Naive thymus-derived CD8-positive, alpha-beta T cell (primary cell): ENCODE measurements around the gene EXD1. TPM values are rescaled to one million over a fixed set of nuclear protein-coding genes. Genes with fewer than 3 reads are reported as not detected.
"Not testable (repeated sequence)": the region's sequence is repeated elsewhere in the genome, so short reads cannot be mapped to it uniquely, and the experiment has no call there.

Experiments used
- ATAC-seq, 2 donors: fragments of 150-1000 bp; cut with Tn5 transposase in 1 of 2; sonication (Bioruptor Pico), chemical (Tn5 transposase) in 1 of 2; 1 replicate in 1 of 2; 2 replicates in 1 of 2; pipeline ENCODE4 v1.10.0; 2021; ENCODE audit warnings: mild to moderate bottlenecking in 2 of 2, moderate library complexity in 2 of 2
- POLR2A ChIA-PET: fragments of 350-600 bp; sonication (Branson Sonifier 250); formaldehyde crosslinking; loops from one replicate; lab custom pipeline; 2021; ENCODE audit warnings: antibody characterized with exemption; lab: Charles Lee
- DNase-seq, 10 donors: peaks; one replicate each; pipeline versions ENCODE4 v3.0.0 to v3.0.0-alpha.2; 2020 to 2022
- H3K27ac Mint-ChIP-seq, 10 donors: one replicate each; pipeline ENCODE4 v1.8.0; 2020 to 2022; ENCODE audit warnings: mild to moderate bottlenecking in 10 of 10, mixed read lengths in 10 of 10, moderate library complexity in 4 of 10, inconsistent platforms in 1 of 10
- H3K27me3 Mint-ChIP-seq, 5 donors: one replicate each; pipeline ENCODE4 v1.8.0; 2021 to 2022; ENCODE audit warnings: mixed read lengths in 5 of 5
- H3K36me3 Mint-ChIP-seq, 3 donors: one replicate each; pipeline ENCODE4 v1.8.0; 2020 to 2022; ENCODE audit warnings: mixed read lengths in 3 of 3, mild to moderate bottlenecking in 2 of 3, inconsistent platforms in 1 of 3
- H3K4me1 Mint-ChIP-seq, 4 donors: one replicate each; pipeline ENCODE4 v1.8.0; 2021 to 2022; ENCODE audit warnings: mixed read lengths in 4 of 4
- H3K4me3 Mint-ChIP-seq, 10 donors: one replicate each; pipeline ENCODE4 v1.8.0; 2020 to 2022; ENCODE audit warnings: mild to moderate bottlenecking in 10 of 10, mixed read lengths in 10 of 10, moderate library complexity in 6 of 10, inconsistent platforms in 1 of 10
- H3K9me3 Mint-ChIP-seq, 9 donors: one replicate each; pipeline ENCODE4 v1.8.0; 2020 to 2022; ENCODE audit warnings: mixed read lengths in 9 of 9, mild to moderate bottlenecking in 3 of 9, inconsistent platforms in 1 of 9, moderate library complexity in 1 of 9
- polyA plus RNA-seq, 3 donors: library from polyadenylated mRNA; unstranded; fragments of 300-500 nt; fragmentation: Illumina TruSeq; gene quantifications; one replicate each; pipeline ENCODE4 v1.2.3, GENCODE V29; 2021
- total RNA-seq, 8 experiments: library from RNA in 2 of 8; stranded (reverse) in 2 of 8; gene quantifications; one replicate each; pipeline ENCODE4 v1.2.3 and lab custom pipeline; 2021 to 2026

Gene EXD1, protein sequence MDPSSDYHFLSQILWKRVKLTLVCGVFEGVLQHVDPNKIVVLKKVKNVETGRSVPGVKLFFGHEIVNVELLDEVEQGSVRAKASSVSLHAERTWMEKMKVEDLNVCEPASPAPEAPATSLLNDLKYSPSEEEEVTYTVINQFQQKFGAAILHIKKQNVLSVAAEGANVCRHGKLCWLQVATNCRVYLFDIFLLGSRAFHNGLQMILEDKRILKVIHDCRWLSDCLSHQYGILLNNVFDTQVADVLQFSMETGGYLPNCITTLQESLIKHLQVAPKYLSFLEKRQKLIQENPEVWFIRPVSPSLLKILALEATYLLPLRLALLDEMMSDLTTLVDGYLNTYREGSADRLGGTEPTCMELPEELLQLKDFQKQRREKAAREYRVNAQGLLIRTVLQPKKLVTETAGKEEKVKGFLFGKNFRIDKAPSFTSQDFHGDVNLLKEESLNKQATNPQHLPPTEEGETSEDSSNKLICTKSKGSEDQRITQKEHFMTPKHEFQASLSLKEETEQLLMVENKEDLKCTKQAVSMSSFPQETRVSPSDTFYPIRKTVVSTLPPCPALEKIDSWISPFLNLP
- not detected for total RNA-seq
- not detected for polyA plus RNA-seq
- total RNA-seq (lab: John Stamatoyannopoulos, UW): 0 to 0.08 (median 0) reads per million in 6 experiments

DNA sequence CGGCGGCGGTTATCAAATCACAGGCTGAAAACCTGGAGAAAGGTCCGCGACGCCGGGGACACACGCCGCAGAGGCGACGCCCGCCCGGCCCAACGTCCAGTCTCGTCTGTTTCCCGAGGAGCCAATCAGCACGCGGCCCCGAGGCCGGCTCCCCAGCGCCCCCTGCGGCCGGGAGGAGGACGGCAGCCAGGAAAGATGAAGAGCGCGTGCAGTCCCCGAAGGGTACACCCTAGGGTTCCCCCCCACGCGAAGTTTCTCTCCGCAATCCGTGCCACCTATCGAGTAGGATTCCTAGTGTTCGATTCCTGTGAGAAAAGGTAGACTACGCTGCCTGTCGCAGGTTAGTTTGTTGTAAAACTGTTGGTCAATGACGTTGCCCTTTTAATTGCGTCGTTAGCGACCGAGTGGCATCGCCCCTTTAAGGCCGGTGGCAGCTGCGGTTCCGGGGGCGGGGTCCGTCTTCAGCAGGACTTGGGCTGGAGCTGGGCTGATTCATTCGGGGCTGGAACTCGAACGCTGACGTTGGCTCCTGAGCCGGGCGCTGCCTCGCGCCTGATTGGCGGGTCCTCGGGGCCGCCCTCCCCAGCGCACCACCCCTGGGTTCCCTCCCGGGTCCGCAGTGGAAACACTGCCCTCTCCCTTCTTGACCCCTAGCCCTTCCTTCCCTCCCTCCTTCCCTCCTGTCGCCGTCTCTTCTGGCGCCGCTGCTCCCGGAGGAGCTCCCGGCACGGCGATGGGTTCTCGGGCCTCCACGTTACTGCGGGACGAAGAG, at the start of gene EXD1, which contains the start of gene CHP1:
TSS of gene EXD1 (minus strand) at position 108 of the 772 bp plus-strand sequence. CDS start 4,182 bp downstream, outside the sequence.
TSS of gene CHP1 (plus strand) at position 619 of the 772 bp plus-strand sequence. CDS start at position 734, 115 bp downstream.
- peak; percentile 80 to 97 (median 91) for DNase-seq
- Mint-ChIP-seq H3K36me3 (no peaks in the 10 kb centered on the region), H3K27me3 (peaks cover 0 to 2% (median 0%) of the 10 kb centered on the region in 5 donors), H3K27ac (peak within 1 kb of the TSS; percentile 77 to 95 (median 93)), H3K4me1 (peaks cover 15 to 37% (median 29%) of the 10 kb centered on the region in 4 donors), H3K9me3 (no peaks in the 10 kb centered on the region), H3K4me3 (peak within 1 kb of the TSS; percentile 88 to 94 (median 92))
- POLR2A ChIA-PET: interaction anchor here (0.6 to 1.5 kb wide), 9 partner anchors 12 to 1122 kb away, joined by 3 to 11 read pairs (median 4); partner anchors contain the start of genes BMF, INO80, NUSAP1 and OIP5
- ATAC-seq: peak; percentile 92 to 96

DNA sequence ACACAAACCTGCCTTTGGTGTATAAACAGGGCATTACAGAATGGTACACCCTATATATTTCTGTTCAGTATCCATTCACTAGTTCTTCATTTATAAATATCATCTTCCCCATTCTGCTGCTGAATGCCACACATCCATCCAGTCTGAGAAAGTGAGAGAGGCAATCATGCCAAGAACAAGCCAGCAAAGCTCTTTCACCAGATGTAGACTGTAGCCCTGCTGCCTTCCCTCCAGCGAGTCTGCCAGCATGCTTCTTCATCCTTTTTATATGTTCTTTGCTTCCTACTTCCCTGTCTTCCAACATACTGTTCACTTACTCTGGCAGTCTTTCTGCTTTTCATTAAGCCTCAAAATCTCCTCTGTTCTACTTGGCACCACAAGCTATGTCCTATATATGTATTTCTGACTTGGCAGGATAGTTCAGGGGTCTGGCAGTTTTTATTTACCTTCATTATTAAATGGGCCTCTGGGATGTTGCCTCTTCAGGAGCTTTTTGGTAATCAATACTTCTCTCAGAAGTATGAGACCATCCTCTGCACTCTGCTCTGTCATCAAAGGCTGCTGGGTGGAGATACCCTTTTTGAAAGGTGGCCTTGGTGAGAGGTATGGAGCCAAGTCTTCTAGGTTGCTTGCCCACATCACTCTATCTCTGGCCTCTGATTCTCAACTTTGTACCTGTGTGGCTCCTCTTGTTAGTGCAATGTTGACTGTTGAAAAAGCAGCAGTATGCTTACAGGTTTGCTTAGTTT, 49.2 kb upstream of the EXD1 start:
- peaks cover 0 to 2% (median 0%) of the 10 kb centered on the region in 5 donors for H3K27me3 Mint-ChIP-seq
- no peak overlapping the region for H3K4me3 Mint-ChIP-seq

DNA sequence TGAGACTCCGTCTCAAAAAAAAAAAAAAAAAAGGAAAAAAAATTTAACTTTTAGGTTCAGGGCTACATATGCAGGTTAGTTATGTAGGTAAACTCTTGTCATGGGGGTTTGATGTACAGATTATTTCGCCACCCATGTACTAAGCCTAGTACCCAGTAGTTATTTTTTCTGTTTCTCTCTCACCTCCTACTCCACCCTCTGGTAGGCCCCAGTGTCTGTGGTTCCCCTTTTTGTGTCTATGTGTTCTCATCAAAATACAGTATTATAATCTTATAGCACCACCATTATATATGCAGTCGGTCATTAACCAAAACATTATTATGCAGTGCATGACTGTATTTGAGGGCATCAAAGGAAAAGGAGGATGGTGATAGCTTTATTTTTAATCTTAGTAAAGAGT, 47.8 kb upstream of the EXD1 start:
- POLR2A ChIA-PET: interaction anchor here (0.7 kb wide), 1 partner anchor 226 kb away, joined by 4 read pairs; no protein-coding TSS in a partner anchor
- no peaks in the 10 kb centered on the region for H3K9me3 Mint-ChIP-seq
- no peaks in the 10 kb centered on the region for H3K27me3 Mint-ChIP-seq
- H3K4me3 Mint-ChIP-seq: no peak overlapping the region
- peaks cover 0 to 10% (median 8%) of the 10 kb centered on the region in 4 donors for H3K4me1 Mint-ChIP-seq
- ATAC-seq: no peak
- peaks cover 0 to 28% (median 0%) of the 10 kb centered on the region in 3 donors for H3K36me3 Mint-ChIP-seq
- DNase-seq: no peak
- H3K27ac Mint-ChIP-seq: no peak overlapping the region

More for the DNA sequence above, 49.2 kb upstream of the EXD1 start:
- Mint-ChIP-seq H3K9me3 (no peaks in the 10 kb centered on the region), H3K27ac (peak overlapping the region in 4 of 10 donors; percentile 0 to 40 (median 9)), H3K4me1 (peaks cover 5 to 18% (median 13%) of the 10 kb centered on the region in 4 donors), H3K36me3 (peaks cover 0 to 21% (median 3%) of the 10 kb centered on the region in 3 donors)
- DNase-seq (no peak), ATAC-seq (no peak)
- POLR2A ChIA-PET: interaction anchor here (0.9 kb wide), 1 partner anchor 46 kb away, joined by 3 read pairs; no protein-coding TSS in a partner anchor

DNA sequence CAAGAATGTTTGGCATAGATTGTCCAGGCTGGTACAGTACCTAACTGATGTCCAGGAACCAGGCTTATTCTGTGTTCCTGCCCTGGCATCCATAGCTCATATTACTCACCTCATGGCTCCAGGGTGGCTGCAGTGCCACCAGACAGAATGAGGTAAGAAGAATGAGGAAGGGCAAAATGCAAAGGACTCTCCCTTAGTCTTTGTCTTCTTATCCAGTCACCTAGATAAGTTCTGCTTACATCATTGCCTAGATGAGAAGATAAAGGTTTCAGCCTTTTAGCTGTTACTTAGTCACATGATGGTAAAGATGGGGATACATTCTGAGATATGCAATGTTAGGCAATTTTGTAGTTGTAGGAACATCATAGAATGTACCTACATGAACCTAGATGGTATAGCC, 46.3 kb upstream of the EXD1 start:
- H3K36me3 Mint-ChIP-seq: peaks cover 0 to 33% (median 0%) of the 10 kb centered on the region in 3 donors
- H3K27ac Mint-ChIP-seq: peak overlapping the region in 2 of 10 donors; percentile 24 to 40
- no peaks in the 10 kb centered on the region for H3K27me3 Mint-ChIP-seq
- no peaks in the 10 kb centered on the region for H3K4me1 Mint-ChIP-seq
- no peak for DNase-seq
- POLR2A ChIA-PET: interaction anchor here (0.6 to 0.7 kb wide), 4 partner anchors 8 to 1181 kb away, joined by 3 to 6 read pairs (median 5); no protein-coding TSS in a partner anchor
- no peak for ATAC-seq
- H3K4me3 Mint-ChIP-seq: no peak overlapping the region
- no peaks in the 10 kb centered on the region for H3K9me3 Mint-ChIP-seq

DNA sequence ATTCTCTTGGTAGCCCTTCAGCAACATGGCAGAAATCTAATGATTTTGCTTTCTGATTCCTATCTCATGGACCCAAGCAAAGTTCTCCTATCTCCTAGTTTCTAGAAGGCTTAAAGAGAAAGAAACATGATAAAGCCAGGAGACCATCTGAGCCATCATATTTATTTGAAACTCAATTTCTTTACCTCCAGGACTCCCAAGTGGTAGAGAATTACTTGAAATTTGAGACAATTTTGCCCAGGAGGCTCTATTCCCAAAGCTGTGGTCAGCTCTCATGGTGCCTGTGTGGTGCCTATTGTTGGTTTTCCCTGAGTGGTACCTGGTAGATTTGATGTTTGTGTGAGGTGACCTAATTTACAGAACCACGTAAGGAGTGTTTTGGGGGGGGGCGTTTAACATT, 39.3 kb upstream of the EXD1 start:
- ATAC-seq (no peak), DNase-seq (no peak)
- Mint-ChIP-seq H3K9me3 (no peaks in the 10 kb centered on the region), H3K4me1 (peaks cover 0 to 2% (median 0%) of the 10 kb centered on the region in 4 donors), H3K4me3 (no peak overlapping the region), H3K27ac (no peak overlapping the region), H3K27me3 (no peaks in the 10 kb centered on the region), H3K36me3 (peaks cover 0 to 48% (median 9%) of the 10 kb centered on the region in 3 donors)
- POLR2A ChIA-PET: no interaction called here

DNA sequence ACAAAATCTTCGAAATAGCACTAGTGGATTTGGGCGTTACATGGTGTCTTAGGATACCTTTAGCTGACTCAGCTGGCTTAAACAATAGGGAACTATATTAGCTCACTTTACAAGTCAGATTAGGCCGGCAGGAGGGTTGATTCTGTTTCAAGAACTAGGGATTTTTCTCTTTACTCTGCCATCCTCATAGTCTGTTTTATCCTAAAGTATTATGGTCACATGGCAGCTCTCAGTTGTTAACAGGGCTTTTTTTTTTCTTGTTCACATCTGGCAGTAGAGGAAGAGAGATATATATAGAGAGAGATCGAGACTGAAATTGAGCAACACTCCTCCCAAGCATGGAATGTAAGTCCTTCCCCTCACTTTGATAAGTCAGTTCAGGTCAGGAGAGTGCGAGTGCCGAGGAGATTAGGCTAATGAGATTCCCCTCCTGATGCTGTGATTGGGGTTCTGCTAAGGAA, 33.4 kb upstream of the EXD1 start:
- DNase-seq: no peak
- Mint-ChIP-seq H3K4me1 (peaks cover 0 to 11% (median under 1%) of the 10 kb centered on the region in 4 donors), H3K4me3 (no peak overlapping the region), H3K27ac (no peak overlapping the region), H3K36me3 (peaks cover 0 to 53% (median 6%) of the 10 kb centered on the region in 3 donors), H3K27me3 (no peaks in the 10 kb centered on the region), H3K9me3 (no peaks in the 10 kb centered on the region)
- ATAC-seq: no peak
- POLR2A ChIA-PET: interaction anchor here (0.5 kb wide), 1 partner anchor 77 kb away, joined by 4 read pairs; no protein-coding TSS in a partner anchor

DNA sequence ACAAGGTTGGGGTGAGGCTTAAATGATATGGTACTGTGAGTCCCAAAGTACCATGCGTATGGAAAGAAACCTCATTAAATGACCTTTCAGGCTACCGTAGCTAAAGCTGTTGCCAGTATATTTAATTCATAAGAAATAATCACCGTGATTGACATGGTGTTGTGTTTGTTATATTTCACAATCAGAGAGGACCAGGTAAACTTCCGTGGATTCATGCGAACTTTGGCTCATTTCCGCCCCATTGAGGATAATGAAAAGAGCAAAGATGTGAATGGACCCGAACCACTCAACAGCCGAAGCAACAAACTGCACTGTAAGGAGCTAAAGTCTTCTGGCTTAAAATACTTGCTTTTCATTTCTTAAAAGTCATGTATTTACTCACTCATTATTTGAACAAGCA, 32.0 kb upstream of the EXD1 start:
- ATAC-seq (no peak), DNase-seq (no peak)
- Mint-ChIP-seq H3K9me3 (no peaks in the 10 kb centered on the region), H3K27ac (no peak overlapping the region), H3K4me3 (no peak overlapping the region), H3K27me3 (no peaks in the 10 kb centered on the region), H3K4me1 (peaks cover 0 to 15% (median under 1%) of the 10 kb centered on the region in 4 donors), H3K36me3 (peaks cover 0 to 55% (median 6%) of the 10 kb centered on the region in 3 donors)
- POLR2A ChIA-PET: interaction anchor here (0.6 kb wide), 1 partner anchor 572 kb away, joined by 3 read pairs; no protein-coding TSS in a partner anchor

DNA sequence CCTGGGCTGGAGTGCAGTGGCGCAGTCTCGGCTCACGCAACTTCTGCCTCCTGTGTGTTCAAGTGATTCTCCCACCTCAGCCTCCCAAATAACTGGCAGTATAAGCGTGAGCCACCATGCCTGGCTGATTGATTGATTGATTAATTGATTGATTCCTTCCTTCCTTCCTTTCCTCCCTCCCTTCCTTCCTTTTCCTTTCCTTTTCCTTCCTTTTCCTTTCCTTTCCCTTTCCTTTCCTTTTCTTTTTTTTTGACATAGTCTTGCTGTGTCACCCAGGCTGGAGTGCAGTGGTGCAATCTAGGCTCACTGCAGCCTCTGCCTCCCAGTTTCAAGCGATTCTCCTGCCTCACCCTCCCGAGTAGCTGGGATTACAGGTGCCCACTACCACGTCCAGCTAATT, 30.4 kb upstream of the EXD1 start:
- Mint-ChIP-seq H3K27ac (peak overlapping the region in 2 of 10 donors; percentile 10 to 49), H3K36me3 (peaks cover 0 to 60% (median 2%) of the 10 kb centered on the region in 3 donors), H3K4me1 (peaks cover 0 to 15% (median 0%) of the 10 kb centered on the region in 4 donors)
- H3K27me3 Mint-ChIP-seq, POLR2A ChIA-PET, ATAC-seq, H3K9me3 Mint-ChIP-seq, H3K4me3 Mint-ChIP-seq, DNase-seq: not testable (repeated sequence)

DNA sequence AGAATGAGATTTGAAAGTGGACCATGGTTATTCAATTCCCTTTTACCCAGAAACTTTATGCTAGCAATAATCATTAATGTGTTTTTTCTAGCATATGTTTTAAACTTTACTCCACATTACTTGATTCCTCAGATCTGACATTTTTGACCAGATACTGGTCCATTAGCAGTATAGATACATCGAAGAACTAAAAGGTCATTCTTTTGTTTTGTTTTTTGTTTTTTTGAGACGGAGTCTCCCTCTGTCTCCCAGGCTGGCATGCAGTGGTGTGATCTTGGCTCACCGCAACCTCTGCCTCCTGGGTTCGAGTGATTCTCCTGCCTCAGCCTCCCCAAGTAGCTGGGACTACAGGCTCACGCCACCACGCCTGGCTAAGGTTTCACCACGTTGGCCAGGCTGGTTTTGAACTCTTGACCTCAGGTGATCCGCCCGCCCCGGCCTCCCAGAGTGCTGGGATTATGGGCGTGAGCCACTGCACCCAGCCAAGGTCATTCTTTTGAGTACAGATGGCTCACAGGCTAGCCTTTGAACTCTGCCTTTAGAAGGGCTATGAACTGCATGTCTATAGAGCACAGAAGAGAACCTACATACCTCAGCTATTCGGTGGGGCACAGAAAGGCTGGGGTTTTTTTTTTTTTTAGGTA, 29.1 kb upstream of the EXD1 start:
- H3K4me1 Mint-ChIP-seq: peaks cover 0 to 16% (median 0%) of the 10 kb centered on the region in 4 donors
- peaks cover 0 to 64% (median 2%) of the 10 kb centered on the region in 3 donors for H3K36me3 Mint-ChIP-seq
- no peaks in the 10 kb centered on the region for H3K27me3 Mint-ChIP-seq
- ATAC-seq: no peak
- POLR2A ChIA-PET: interaction anchor here (0.6 to 0.7 kb wide), 2 partner anchors 143 to 723 kb away, joined by 3 read pairs; no protein-coding TSS in a partner anchor
- H3K9me3 Mint-ChIP-seq: no peaks in the 10 kb centered on the region
- no peak for DNase-seq
- H3K4me3 Mint-ChIP-seq: no peak overlapping the region
- H3K27ac Mint-ChIP-seq: peak overlapping the region in 1 of 10 donors; percentile 42

DNA sequence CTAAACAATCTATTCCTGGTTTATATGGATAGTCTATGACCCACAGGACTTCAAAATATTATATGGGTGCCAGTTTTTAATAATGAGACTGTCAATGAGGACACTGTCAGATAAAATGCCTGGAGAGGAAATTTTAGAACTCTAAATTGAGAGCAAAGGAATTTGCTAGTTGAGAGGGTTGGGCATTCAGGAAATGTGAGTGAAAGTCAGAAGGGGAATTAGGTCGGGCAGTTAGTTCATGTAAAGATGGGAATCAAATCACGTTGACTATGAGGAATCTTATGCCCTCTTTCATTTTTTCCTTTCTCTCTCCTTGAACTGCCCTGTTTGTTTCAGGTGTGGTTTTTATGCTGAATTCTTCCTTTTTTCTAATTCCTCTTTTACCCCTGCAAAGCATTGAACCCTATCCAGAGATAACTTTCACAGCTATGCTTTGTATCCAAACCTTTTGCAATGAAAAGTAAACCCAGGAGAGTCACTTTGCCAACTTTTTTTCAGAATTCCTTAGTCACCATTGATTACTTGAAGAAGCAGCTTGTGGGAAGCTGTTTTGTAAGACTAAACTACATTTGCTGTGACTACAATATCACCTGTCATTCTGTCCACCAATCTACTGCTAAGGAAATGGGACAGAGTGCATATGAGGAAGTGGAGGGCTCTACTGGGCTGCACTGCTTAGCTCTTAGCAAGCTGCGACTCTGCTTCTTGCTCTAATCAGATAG, 28.4 kb upstream of the EXD1 start:
- DNase-seq (no peak), ATAC-seq (peak in 1 of 2 donors; percentile 44)
- peak overlapping the region in 1 of 10 donors; percentile 5 for H3K4me3 Mint-ChIP-seq
- H3K27ac Mint-ChIP-seq: peak overlapping the region in 2 of 10 donors; percentile 36 to 42
- peaks cover 0 to 64% (median 6%) of the 10 kb centered on the region in 3 donors for H3K36me3 Mint-ChIP-seq
- POLR2A ChIA-PET: interaction anchor here (0.6 to 0.7 kb wide), 2 partner anchors 142 to 724 kb away, joined by 3 read pairs; no protein-coding TSS in a partner anchor
- no peaks in the 10 kb centered on the region for H3K9me3 Mint-ChIP-seq
- H3K27me3 Mint-ChIP-seq: no peaks in the 10 kb centered on the region
- H3K4me1 Mint-ChIP-seq: peaks cover 0 to 22% (median 0%) of the 10 kb centered on the region in 4 donors
